D721Med (cell line): ENCODE results near the gene FJX1.
A peak's percentile ranks its signal among the peaks of the same experiment; 100 is the strongest.

Experiments
- DNase-seq: peaks from one replicate; pipeline ENCODE4 v3.0.0; 2011; ENCODE audit warnings: low spot score; ENCODE audit not compliant: insufficient read length
- FAIRE-seq: peaks from 2 replicates; lab custom pipeline; 2011; peaks lifted over from hg19 to GRCh38; lab: Jason Lieb, UNC
- TF ChIP-seq, protein P1 (sequence below): IDR thresholded peaks from 2 replicates; pipeline ENCODE4 v1.5.1; 2012; ENCODE audit warnings: mild to moderate bottlenecking, control low read depth; ENCODE audit not compliant: insufficient read depth; ENCODE audit errors: missing control alignments

The FJX1 gene

DNA sequence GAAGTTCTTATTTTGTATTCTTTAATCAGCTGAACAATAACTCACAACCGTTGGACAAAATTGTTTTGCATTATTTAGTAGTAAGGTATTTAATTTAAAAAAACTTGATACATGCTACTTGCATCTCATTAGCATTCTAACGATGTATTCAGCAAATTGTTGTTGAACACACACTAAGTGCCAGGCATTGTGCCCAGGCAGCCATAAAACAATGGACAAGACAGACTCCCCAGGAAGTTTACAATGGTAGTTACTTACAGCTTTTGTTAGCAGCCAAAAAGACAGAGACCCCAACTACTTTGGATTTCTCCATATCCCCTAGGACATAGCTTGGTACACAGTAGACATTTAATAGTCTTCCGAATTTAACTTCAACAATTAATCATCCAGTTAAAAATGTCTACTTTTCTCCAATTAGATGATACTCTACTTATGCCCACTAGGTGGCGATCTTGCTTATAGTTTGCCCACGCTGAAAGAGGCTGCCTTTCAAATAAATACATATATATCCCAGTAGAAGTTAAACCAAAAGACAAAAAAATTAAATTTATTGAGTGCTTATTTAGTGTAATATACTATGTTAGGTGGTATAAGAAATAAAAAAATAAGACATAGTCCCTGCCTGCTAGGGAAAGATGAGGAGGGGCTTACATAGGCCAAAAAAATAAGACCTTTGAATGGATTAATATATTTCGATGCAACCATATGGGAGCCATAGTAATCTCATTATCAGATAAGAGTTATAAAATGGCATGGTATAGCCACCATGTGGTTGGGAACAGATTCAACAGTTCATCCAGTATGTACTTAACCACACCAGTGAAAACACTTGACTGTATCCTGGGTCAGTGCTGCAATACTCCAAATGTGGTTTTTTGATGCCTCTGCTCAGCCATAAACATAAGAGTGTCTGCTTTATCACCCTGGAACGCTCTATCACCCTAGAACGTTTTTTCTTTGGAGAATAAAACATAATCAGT, 2.0 kb upstream of the FJX1 start:
- TF ChIP-seq, protein P1, sequence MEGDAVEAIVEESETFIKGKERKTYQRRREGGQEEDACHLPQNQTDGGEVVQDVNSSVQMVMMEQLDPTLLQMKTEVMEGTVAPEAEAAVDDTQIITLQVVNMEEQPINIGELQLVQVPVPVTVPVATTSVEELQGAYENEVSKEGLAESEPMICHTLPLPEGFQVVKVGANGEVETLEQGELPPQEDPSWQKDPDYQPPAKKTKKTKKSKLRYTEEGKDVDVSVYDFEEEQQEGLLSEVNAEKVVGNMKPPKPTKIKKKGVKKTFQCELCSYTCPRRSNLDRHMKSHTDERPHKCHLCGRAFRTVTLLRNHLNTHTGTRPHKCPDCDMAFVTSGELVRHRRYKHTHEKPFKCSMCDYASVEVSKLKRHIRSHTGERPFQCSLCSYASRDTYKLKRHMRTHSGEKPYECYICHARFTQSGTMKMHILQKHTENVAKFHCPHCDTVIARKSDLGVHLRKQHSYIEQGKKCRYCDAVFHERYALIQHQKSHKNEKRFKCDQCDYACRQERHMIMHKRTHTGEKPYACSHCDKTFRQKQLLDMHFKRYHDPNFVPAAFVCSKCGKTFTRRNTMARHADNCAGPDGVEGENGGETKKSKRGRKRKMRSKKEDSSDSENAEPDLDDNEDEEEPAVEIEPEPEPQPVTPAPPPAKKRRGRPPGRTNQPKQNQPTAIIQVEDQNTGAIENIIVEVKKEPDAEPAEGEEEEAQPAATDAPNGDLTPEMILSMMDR, result peak; percentile 86
- FAIRE-seq (peak; percentile 85), DNase-seq (no peak)

DNA sequence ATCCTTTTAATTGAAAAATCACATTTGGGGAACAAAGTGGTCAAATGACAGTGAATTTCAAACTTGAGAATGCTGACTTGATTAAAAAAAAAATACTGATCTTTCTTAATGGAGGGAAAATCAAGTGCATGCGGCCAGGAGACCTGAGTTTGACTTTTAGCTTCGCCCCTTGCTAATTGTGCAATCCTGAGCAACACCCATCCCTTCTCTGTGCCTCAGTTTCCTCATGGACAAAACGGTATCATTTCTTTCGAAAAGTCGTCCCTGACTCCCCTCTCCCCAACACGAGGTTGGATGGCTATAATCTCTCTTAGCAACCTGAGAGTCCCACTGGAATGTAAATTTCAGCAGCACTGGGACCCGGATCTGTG, 959 bp upstream of the FJX1 start:
- TF ChIP-seq, protein P1, result no peak
- no peak for DNase-seq
- no peak for FAIRE-seq

DNA sequence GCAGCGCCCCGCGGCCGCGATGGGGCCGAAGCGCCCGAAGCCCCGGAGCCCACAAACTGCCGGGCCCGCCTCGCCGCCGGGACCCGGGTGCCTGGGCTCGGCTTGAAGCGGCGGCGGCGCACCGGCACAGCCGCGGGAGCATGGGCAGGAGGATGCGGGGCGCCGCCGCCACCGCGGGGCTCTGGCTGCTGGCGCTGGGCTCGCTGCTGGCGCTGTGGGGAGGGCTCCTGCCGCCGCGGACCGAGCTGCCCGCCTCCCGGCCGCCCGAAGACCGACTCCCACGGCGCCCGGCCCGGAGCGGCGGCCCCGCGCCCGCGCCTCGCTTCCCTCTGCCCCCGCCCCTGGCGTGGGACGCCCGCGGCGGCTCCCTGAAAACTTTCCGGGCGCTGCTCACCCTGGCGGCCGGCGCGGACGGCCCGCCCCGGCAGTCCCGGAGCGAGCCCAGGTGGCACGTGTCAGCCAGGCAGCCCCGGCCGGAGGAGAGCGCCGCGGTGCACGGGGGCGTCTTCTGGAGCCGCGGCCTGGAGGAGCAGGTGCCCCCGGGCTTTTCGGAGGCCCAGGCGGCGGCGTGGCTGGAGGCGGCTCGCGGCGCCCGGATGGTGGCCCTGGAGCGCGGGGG, 346 bp downstream of the FJX1 start:
- no peak for FAIRE-seq

GRCh38 chr11:35619116-35619854, 1.0 kb downstream of the FJX1 start:
- no peak for DNase-seq
- FAIRE-seq, result no peak
- TF ChIP-seq, protein P1, result no peak

More for the DNA sequence above, 346 bp downstream of the FJX1 start:
- TF ChIP-seq, protein P1, result no peak
- DNase-seq, result no peak

DNA sequence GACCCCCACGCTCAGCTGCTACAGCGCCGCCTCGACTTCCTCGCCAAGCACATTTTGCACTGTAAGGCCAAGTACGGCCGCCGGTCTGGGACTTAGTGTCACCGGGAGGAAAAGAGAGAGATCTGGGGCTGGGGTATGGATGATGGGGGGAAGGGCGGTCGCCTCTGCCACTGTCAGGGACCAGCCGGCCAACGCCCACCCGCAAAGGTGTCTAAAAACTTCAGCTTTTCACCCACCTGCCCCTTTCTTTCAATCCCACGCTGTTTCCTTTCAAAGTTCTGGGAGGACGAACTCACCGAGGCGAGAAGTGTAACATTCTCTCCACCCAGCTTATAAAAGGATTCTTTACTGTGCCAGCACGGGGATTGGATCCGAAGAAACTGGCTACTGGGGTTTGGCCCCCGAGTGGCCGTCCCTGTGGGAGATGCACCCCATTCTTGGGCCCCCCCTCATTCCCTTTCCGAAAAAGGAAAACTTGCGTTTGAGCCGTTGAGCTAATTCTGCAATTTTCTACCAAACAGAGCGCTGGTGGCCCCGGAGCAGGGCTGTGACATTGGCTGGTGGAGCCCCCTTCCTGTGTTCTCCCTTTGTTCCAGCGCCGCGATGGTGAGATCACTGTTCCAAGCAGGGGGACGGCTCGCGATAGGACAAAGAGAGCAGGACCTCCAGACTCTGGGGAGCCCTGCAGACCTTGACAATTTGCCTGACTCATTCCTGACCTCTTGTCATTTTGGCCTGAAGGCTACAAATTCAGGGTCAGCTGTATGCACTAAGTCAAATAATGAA, 1.8 kb downstream of the FJX1 start:
- FAIRE-seq (no peak), DNase-seq (no peak)
- TF ChIP-seq, protein P1, result peak; percentile 7

DNA sequence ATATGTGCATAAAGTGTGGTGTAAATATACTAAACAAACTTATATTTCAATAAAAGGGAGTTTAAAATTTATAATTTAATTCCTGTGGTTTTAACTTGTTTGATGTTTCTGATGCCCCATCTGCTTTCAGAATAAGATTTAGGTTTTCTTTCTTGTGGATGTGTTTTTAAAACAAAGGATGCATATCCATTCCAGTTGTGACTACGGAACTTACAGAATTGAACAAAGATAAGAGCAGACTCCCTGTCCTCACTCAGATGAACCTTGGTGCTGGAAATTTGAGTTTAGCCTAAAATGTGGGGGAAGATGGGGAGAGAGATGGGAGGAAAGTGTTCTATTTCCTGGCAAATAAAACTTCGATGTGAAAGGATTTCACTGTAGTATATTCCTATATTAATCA, 2.5 kb downstream of the FJX1 start:
- FAIRE-seq, result no peak
- TF ChIP-seq, protein P1, result no peak
- no peak for DNase-seq
